A673 (cell line): Measurements from ENCODE around the gene EEIG1.

Experiments used
- EZH2 ChIP-seq: fragments of 200-600 bp; sonication (generic); IDR thresholded peaks from 2 replicates; pipeline ENCODE4 v1.6.1; 2017; ENCODE audit warnings: borderline replicate concordance, low read depth, mild to moderate bottlenecking, mixed read lengths, antibody characterized with exemption, low read length; ENCODE audit not compliant: poor library complexity, severe bottlenecking
- TF ChIP-seq, protein P1 (sequence below): fragments of 300-800, 200-600 bp; sonication (generic); conservative IDR thresholded peaks from 2 replicates; pipeline ENCODE4 v1.5.1; 2017; ENCODE audit warnings: low read depth, mild to moderate bottlenecking, antibody characterized with exemption, low read length, moderate library complexity, mixed read lengths

DNA sequence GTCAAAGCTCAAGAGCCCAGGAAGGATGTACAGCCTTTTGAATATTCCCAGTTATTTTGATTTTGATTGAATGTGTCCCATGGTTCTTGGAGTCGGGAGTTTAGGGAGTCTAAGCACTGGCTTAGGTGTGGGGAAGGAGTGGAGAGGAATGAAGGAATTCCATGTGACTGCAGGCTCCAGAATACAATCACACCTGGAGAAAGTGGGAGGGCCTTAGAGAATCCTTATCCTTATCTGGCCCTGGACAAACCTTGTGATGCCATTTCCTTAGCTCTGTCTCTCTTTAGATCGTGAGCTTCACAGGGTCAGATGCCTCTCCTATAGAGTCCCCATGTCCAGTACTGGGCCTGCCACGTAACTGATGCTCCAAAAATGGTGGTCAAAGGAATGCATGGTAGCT lies 4.2 kb upstream of the EEIG1 start:
- TF ChIP-seq, protein P1, sequence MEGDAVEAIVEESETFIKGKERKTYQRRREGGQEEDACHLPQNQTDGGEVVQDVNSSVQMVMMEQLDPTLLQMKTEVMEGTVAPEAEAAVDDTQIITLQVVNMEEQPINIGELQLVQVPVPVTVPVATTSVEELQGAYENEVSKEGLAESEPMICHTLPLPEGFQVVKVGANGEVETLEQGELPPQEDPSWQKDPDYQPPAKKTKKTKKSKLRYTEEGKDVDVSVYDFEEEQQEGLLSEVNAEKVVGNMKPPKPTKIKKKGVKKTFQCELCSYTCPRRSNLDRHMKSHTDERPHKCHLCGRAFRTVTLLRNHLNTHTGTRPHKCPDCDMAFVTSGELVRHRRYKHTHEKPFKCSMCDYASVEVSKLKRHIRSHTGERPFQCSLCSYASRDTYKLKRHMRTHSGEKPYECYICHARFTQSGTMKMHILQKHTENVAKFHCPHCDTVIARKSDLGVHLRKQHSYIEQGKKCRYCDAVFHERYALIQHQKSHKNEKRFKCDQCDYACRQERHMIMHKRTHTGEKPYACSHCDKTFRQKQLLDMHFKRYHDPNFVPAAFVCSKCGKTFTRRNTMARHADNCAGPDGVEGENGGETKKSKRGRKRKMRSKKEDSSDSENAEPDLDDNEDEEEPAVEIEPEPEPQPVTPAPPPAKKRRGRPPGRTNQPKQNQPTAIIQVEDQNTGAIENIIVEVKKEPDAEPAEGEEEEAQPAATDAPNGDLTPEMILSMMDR, result no peak
- TF ChIP-seq EZH2, result no peak
